HCT116 (cell line): Measurements from ENCODE around the gene CLDN9.

Source experiments
- ATF3 ChIP-seq: IDR thresholded peaks from 2 replicates; pipeline ENCODE4 v1.6.1; 2012
- CTCF ChIP-seq, 3 experiments: fragments of 200-600 bp in 1 of 3; sonication (generic) in 1 of 3; IDR thresholded peaks in 2 of 3; conservative IDR thresholded peaks in 1 of 3; 2 replicates each; pipeline ENCODE4 v1.5.1; 2012 to 2017; ENCODE audit warnings: low read depth in 2 of 3, low read length in 2 of 3, antibody characterized with exemption in 1 of 3, borderline replicate concordance in 1 of 3, control low read depth in 1 of 3, mild to moderate bottlenecking in 1 of 3, mixed read lengths in 1 of 3, mixed run types in 1 of 3, moderate library complexity in 1 of 3; ENCODE audit not compliant: insufficient read depth in 1 of 3
- EZH2 ChIP-seq: fragments of 200-600 bp; sonication (generic); IDR thresholded peaks from 2 replicates; pipeline ENCODE4 v1.6.1; 2017; ENCODE audit warnings: antibody characterized with exemption, mixed run types
- FOSL1 ChIP-seq: IDR thresholded peaks from 2 replicates; pipeline ENCODE4 v1.6.1; 2012; ENCODE audit warnings: low read depth
- JUND ChIP-seq: IDR thresholded peaks from 2 replicates; pipeline ENCODE4 v1.6.1; 2012
- MAX ChIP-seq: IDR thresholded peaks from 2 replicates; pipeline ENCODE4 v1.6.1; 2012
- POLR2A ChIP-seq: IDR thresholded peaks from 2 replicates; pipeline ENCODE4 v1.7.0; 2011; ENCODE audit warnings: borderline replicate concordance; ENCODE audit not compliant: insufficient read depth, insufficient read length; ENCODE audit errors: extremely low read depth
- REST ChIP-seq: IDR thresholded peaks from 2 replicates; pipeline ENCODE4 v1.6.1; 2012; ENCODE audit warnings: low read depth
- TCF7L2 ChIP-seq: IDR thresholded peaks from 2 replicates; pipeline ENCODE4 v1.7.0; 2011; ENCODE audit warnings: borderline replicate concordance, inconsistent platforms; ENCODE audit not compliant: insufficient read depth, insufficient read length; ENCODE audit errors: extremely low read depth
- YY1 ChIP-seq: IDR thresholded peaks from 2 replicates; pipeline ENCODE4 v1.6.1; 2011; ENCODE audit warnings: low read length, low read depth, moderate library complexity, mild to moderate bottlenecking; ENCODE audit not compliant: insufficient replicate concordance; ENCODE audit errors: extremely low read depth
- ZFX ChIP-seq: fragments of 450-650 bp; IDR thresholded peaks from 2 replicates; pipeline ENCODE4 v1.6.1; 2017

- TF ChIP-seq TCF7L2 (no peak), CTCF (IDR thresholded peaks at IDR 0.05 in 2 of 3, conservative IDR thresholded peaks at IDR 0.05 in 1 of 3; ENCODE audit: borderline replicate concordance in 1 of 3, insufficient read depth in 1 of 3, low read depth in 2 of 3, low read length in 2 of 3) (no peak), FOSL1 (no peak), POLR2A (no peak), YY1 (no peak), MAX (no peak), JUND (no peak), ATF3 (no peak), ZFX (no peak), REST (no peak), EZH2 (no peak)
Observed at GRCh38 chr16:3027489-3027795, 14.7 kb downstream of the CLDN9 start.
